Naive thymus-derived CD4-positive, alpha-beta T cell (primary cell): ENCODE results near the gene SPON1. TPM values are rescaled to one million over a fixed set of nuclear protein-coding genes. Genes with fewer than 3 reads are reported as not detected.

ENCODE experiments used
- ATAC-seq: fragments of 150-1000 bp; cut with Tn5 transposase; 2 replicates; pipeline ENCODE4 v1.10.0; 2021; ENCODE audit warnings: mild to moderate bottlenecking, moderate library complexity
- CTCF ChIA-PET: fragments of 350-600 bp; sonication (Branson Sonifier 250); formaldehyde crosslinking; loops from one replicate; lab custom pipeline; 2021; ENCODE audit warnings: antibody characterized with exemption; lab: Charles Lee
- POLR2A ChIA-PET: fragments of 350-600 bp; sonication (Branson Sonifier 250); formaldehyde crosslinking; loops from one replicate; lab custom pipeline; 2021; ENCODE audit warnings: antibody characterized with exemption, inconsistent platforms; lab: Charles Lee
- DNase-seq, 9 donors: peaks; one replicate each; pipeline versions ENCODE4 v3.0.0 to v3.0.0-alpha.2; 2020 to 2022; ENCODE audit warnings: mixed read lengths in 1 of 9
- H3K27ac ChIP-seq: one replicate; pipeline ENCODE4 v1.7.0; 2013; ENCODE audit warnings: mild to moderate bottlenecking, low read depth, low read length, moderate library complexity
- H3K27me3 ChIP-seq, 2 donors: one replicate each; pipeline ENCODE4 v1.7.0; 2013; ENCODE audit warnings: low read length in 2 of 2, mild to moderate bottlenecking in 2 of 2, moderate library complexity in 2 of 2; ENCODE audit not compliant: control insufficient read depth in 2 of 2, insufficient read depth in 2 of 2
- H3K36me3 ChIP-seq, 3 experiments: 1 replicate in 2 of 3; 2 replicates in 1 of 3; pipeline ENCODE4 v1.7.0; 2013; ENCODE audit warnings: low read length in 3 of 3, mild to moderate bottlenecking in 3 of 3, moderate library complexity in 1 of 3; ENCODE audit not compliant: insufficient read depth in 3 of 3, control insufficient read depth in 2 of 3
- H3K4me1 ChIP-seq, 2 donors: one replicate each; pipeline ENCODE4 v1.7.0; 2013; ENCODE audit warnings: low read length in 2 of 2, mild to moderate bottlenecking in 2 of 2, moderate library complexity in 1 of 2; ENCODE audit not compliant: control insufficient read depth in 2 of 2, insufficient read depth in 2 of 2
- H3K4me3 ChIP-seq: 2 replicates; pipeline ENCODE4 v1.7.0; 2013; ENCODE audit warnings: mild to moderate bottlenecking, low read length
- H3K9me3 ChIP-seq, 3 experiments: 1 replicate in 2 of 3; 2 replicates in 1 of 3; pipeline ENCODE4 v1.7.0; 2013; ENCODE audit warnings: low read length in 3 of 3; ENCODE audit not compliant: control insufficient read depth in 2 of 3
- H3K27ac Mint-ChIP-seq, 9 donors: one replicate each; pipeline ENCODE4 v1.8.0; 2020 to 2022; ENCODE audit warnings: mixed read lengths in 9 of 9, mild to moderate bottlenecking in 8 of 9, moderate library complexity in 5 of 9, inconsistent platforms in 2 of 9
- H3K27me3 Mint-ChIP-seq, 5 donors: one replicate each; pipeline ENCODE4 v1.8.0; 2021 to 2022; ENCODE audit warnings: mixed read lengths in 5 of 5, mild to moderate bottlenecking in 1 of 5
- H3K36me3 Mint-ChIP-seq, 5 donors: one replicate each; pipeline ENCODE4 v1.8.0; 2020 to 2022; ENCODE audit warnings: mixed read lengths in 5 of 5, mild to moderate bottlenecking in 3 of 5, inconsistent platforms in 1 of 5
- H3K4me1 Mint-ChIP-seq, 7 donors: one replicate each; pipeline ENCODE4 v1.8.0; 2020 to 2022; ENCODE audit warnings: mixed read lengths in 7 of 7, mild to moderate bottlenecking in 3 of 7, inconsistent platforms in 1 of 7
- H3K4me3 Mint-ChIP-seq, 10 donors: one replicate each; pipeline ENCODE4 v1.8.0; 2020 to 2022; ENCODE audit warnings: mild to moderate bottlenecking in 10 of 10, mixed read lengths in 10 of 10, moderate library complexity in 6 of 10, inconsistent platforms in 2 of 10
- H3K9me3 Mint-ChIP-seq, 11 donors: one replicate each; pipeline ENCODE4 v1.8.0; 2020 to 2022; ENCODE audit warnings: mixed read lengths in 11 of 11, mild to moderate bottlenecking in 4 of 11, inconsistent platforms in 1 of 11, moderate library complexity in 1 of 11
- intact Hi-C, 2 donors: fragments of 100-400 bp; cut with micrococcal nuclease; formaldehyde crosslinking; loops; one replicate each; pipeline ENCODE4 v1.15.1; 2023
- polyA plus RNA-seq, 2 donors: library from polyadenylated mRNA; unstranded; fragments of 300-500 nt; fragmentation: Illumina TruSeq; gene quantifications; one replicate each; pipeline ENCODE4 v1.2.3, GENCODE V29; 2021
- total RNA-seq, 6 experiments: library from RNA in 5 of 6; stranded (reverse) in 5 of 6; gene quantifications; 1 replicate in 5 of 6; 2 replicates in 1 of 6; pipeline ENCODE4 v1.2.3 and lab custom pipeline; 2021 to 2026

SPON1 gene
- total and polyA plus RNA-seq, 7 experiments from 2014 or later: 0.35 to 20.8 (median 1.6) TPM

DNA sequence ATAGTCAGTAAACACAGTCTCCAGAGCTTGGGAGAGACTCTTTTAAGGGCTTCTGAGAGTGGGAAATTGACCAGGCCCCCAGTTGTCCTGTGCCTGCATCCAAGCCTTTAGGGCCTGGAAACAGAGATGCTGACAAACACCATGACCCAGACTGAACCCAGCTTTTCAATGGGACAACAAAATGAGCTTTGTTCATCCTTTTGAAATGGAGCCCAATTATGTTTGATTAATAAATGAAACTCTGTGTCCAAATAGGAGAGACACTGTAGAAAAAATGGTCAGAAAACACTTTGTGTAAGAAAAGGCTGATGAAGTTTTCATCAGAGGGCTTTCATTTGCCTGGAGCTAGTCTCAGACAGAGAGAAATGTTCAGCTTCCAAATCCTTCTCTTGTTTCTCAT, 250.5 kb downstream of the SPON1 start:
- DNase-seq (no peak), ATAC-seq (no peak)
- Mint-ChIP-seq H3K27me3 (peaks cover 0 to 29% (median 0%) of the 10 kb centered on the region in 5 donors), H3K9me3 (peaks cover 0 to 3% (median 0%) of the 10 kb centered on the region in 11 donors), H3K4me1 (no peaks in the 10 kb centered on the region), H3K36me3 (no peaks in the 10 kb centered on the region), H3K27ac (no peak overlapping the region), H3K4me3 (no peak overlapping the region)
- Histone ChIP-seq H3K4me1 (no peaks in the 10 kb centered on the region), H3K27me3 (no peaks in the 10 kb centered on the region), H3K36me3 (no peaks in the 10 kb centered on the region), H3K27ac (no peak overlapping the region), H3K4me3 (no peak overlapping the region), H3K9me3 (no peaks in the 10 kb centered on the region)
- intact Hi-C loops: no loop called here
- CTCF ChIA-PET: no interaction called here
- POLR2A ChIA-PET: no interaction called here

DNA sequence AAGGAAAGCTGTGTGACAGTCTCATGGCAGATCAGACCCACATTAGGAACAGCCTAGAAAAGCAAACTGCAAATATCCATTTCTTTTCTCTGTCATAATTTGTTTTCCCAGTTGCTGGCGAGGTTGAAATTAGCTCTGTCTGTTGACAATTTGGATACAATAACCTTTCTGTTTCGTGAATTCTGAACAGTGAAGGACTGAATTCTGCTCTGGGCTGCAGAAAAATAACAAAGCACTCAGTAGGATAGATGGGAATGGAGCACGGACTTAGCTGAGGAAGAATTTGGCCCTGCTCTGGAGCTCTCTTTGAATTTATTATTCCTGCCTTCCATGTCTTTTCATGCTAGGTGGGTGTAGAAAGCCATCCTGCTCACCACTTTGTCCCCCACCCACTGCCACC, 256.2 kb downstream of the SPON1 start:
- Mint-ChIP-seq H3K9me3 (no peaks in the 10 kb centered on the region), H3K4me1 (no peaks in the 10 kb centered on the region), H3K4me3 (no peak overlapping the region), H3K27ac (no peak overlapping the region), H3K36me3 (no peaks in the 10 kb centered on the region), H3K27me3 (peaks cover 0 to 16% (median 0%) of the 10 kb centered on the region in 5 donors)
- Histone ChIP-seq H3K4me1 (no peaks in the 10 kb centered on the region), H3K27me3 (no peaks in the 10 kb centered on the region), H3K36me3 (no peaks in the 10 kb centered on the region), H3K9me3 (no peaks in the 10 kb centered on the region), H3K4me3 (no peak overlapping the region), H3K27ac (no peak overlapping the region)
- intact Hi-C loops: no loop called here
- POLR2A ChIA-PET: interaction anchor here (0.6 kb wide), 2 partner anchors 15 to 239 kb away, joined by 3 to 5 read pairs; no protein-coding TSS in a partner anchor
- CTCF ChIA-PET: no interaction called here
- ATAC-seq (no peak), DNase-seq (no peak)

DNA sequence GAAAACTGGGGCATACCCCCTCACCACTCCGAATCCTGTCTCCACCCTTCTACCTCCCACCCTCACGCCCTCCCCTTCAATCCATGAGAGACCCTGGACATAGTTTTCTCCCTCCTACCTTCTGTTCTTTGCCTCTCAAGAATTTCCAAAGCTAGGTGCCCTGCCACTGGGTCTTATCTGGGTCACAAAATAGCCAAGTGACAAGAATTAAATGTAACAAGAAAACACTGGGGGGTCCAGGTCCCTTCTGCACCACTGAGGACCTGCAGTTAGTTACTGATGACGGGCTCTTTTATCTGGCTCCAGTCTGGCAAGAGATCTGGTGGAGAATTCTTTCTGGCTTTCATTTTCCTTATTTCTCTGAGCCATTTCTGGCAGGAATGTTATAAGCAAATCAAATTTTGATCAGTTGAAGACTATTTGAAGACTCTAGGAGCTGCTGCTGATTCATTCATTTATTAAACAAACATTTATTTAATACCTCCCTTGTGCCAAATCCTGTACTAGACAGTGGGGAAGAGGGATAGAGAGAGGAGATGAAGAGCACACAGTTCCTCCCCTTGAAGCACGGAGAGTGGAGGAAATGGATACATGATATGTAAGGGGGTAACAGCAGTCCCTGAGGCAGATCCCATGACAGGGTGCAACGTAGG, 261.2 kb downstream of the SPON1 start:
- H3K36me3 Mint-ChIP-seq: peaks cover 0 to 5% (median 0%) of the 10 kb centered on the region in 5 donors
- Histone ChIP-seq H3K36me3 (no peaks in the 10 kb centered on the region), H3K4me3 (no peak overlapping the region), H3K27me3 (no peaks in the 10 kb centered on the region), H3K4me1 (no peaks in the 10 kb centered on the region), H3K9me3 (no peaks in the 10 kb centered on the region), H3K27ac (no peak overlapping the region)
- intact Hi-C loops: no loop called here
- H3K4me1 Mint-ChIP-seq: peaks cover 0 to 3% (median 0%) of the 10 kb centered on the region in 7 donors
- POLR2A ChIA-PET: no interaction called here
- no peaks in the 10 kb centered on the region for H3K27me3 Mint-ChIP-seq
- H3K9me3 Mint-ChIP-seq: peaks cover 0 to 3% (median 0%) of the 10 kb centered on the region in 11 donors
- no peak overlapping the region for H3K27ac Mint-ChIP-seq
- DNase-seq (no peak), ATAC-seq (no peak)
- CTCF ChIA-PET: no interaction called here
- H3K4me3 Mint-ChIP-seq: no peak overlapping the region

DNA sequence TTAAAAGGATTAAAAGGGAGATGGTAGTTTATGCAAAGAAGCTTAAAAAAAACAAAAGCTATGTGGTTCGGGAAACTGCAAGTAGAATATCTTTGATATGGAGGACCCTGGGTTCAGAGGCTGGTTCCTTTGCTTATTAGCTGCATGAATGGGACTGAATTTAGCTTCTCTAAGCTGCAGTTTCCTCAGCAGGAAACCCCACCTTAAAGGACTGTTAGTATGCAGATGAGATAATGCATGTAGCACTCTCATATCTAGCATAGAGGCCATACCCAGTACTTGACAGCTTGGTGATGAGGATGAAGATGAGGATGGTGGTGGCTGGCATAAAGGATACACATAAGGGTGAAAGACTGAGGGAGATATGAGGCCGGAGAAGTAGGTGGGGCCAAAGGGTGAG, 261.9 kb downstream of the SPON1 start:
- Histone ChIP-seq H3K4me3 (no peak overlapping the region), H3K36me3 (no peaks in the 10 kb centered on the region), H3K27ac (no peak overlapping the region), H3K9me3 (no peaks in the 10 kb centered on the region), H3K27me3 (no peaks in the 10 kb centered on the region), H3K4me1 (no peaks in the 10 kb centered on the region)
- Mint-ChIP-seq H3K27ac (no peak overlapping the region), H3K4me3 (no peak overlapping the region), H3K27me3 (no peaks in the 10 kb centered on the region), H3K4me1 (peaks cover 0 to 3% (median 0%) of the 10 kb centered on the region in 7 donors), H3K36me3 (peaks cover 0 to 5% (median 0%) of the 10 kb centered on the region in 5 donors), H3K9me3 (peaks cover 0 to 3% (median 0%) of the 10 kb centered on the region in 11 donors)
- DNase-seq: no peak
- no peak for ATAC-seq
- ChIA-PET CTCF (no interaction called here), POLR2A (no interaction called here)
- intact Hi-C loops: no loop called here

DNA sequence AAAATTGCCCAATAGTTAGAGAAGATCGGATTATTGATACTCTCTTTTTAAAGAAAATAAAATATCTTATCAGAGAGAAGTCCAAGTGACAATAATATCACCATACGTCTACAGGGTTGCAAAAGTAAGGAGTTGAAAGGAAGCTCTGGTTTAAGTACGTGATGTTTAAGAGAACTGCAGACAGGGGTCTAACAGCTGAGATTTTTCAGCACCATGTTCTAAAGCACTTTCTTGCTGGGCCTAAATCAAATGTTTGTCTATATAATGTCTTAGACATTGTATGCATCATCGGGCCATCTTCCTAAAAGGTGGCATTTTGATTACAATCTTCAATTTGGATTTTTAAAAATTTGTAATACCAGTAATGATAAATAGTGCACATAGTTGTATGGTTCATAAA, 263.1 kb downstream of the SPON1 start:
- peaks cover 0 to 5% (median 0%) of the 10 kb centered on the region in 5 donors for H3K36me3 Mint-ChIP-seq
- CTCF ChIA-PET: no interaction called here
- H3K27ac ChIP-seq: no peak overlapping the region
- H3K9me3 ChIP-seq: no peaks in the 10 kb centered on the region
- no peaks in the 10 kb centered on the region for H3K4me1 ChIP-seq
- no peaks in the 10 kb centered on the region for H3K27me3 ChIP-seq
- H3K4me1 Mint-ChIP-seq: peaks cover 0 to 5% (median 0%) of the 10 kb centered on the region in 7 donors
- H3K4me3 Mint-ChIP-seq: no peak overlapping the region
- DNase-seq: no peak
- intact Hi-C loops: no loop called here
- H3K36me3 ChIP-seq: no peaks in the 10 kb centered on the region
- no peak for ATAC-seq
- no peaks in the 10 kb centered on the region for H3K27me3 Mint-ChIP-seq
- no peak overlapping the region for H3K27ac Mint-ChIP-seq
- no peak overlapping the region for H3K4me3 ChIP-seq
- peaks cover 0 to 3% (median 0%) of the 10 kb centered on the region in 11 donors for H3K9me3 Mint-ChIP-seq
- POLR2A ChIA-PET: no interaction called here

DNA sequence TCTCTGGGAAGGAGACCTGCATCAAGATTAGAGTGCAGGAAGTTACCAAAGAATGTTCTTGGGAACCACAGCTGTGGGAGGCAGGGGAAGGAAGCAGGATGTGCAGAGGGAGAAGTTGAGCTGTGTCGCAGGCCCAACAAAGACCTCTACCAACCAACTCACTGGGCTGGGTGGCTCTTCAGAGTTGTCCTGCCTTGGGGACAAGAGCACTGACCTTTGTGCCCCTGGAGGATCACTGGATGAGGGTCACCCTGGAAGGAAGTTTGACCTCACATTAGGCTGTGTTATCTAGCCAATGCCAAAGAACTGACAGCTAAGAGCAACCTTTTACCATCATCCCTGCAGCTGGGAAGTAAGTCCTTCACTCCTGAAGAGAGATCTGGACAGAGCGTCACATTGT, 265.8 kb downstream of the SPON1 start:
- H3K4me3 ChIP-seq: no peak overlapping the region
- no peak overlapping the region for H3K27ac Mint-ChIP-seq
- no peaks in the 10 kb centered on the region for H3K27me3 ChIP-seq
- DNase-seq (no peak), ATAC-seq (no peak)
- intact Hi-C loops: no loop called here
- no peaks in the 10 kb centered on the region for H3K4me1 ChIP-seq
- peaks cover 0 to 6% (median 0%) of the 10 kb centered on the region in 7 donors for H3K4me1 Mint-ChIP-seq
- ChIA-PET CTCF (no interaction called here), POLR2A (interaction anchor here (1.5 kb wide), 1 partner anchor 8 kb away, joined by 3 read pairs; no protein-coding TSS in a partner anchor)
- peaks cover 0 to 3% (median 0%) of the 10 kb centered on the region in 11 donors for H3K9me3 Mint-ChIP-seq
- H3K27me3 Mint-ChIP-seq: peaks cover 0 to 7% (median 0%) of the 10 kb centered on the region in 5 donors
- H3K4me3 Mint-ChIP-seq: no peak overlapping the region
- H3K36me3 Mint-ChIP-seq: peaks cover 0 to 5% (median 0%) of the 10 kb centered on the region in 5 donors
- no peak overlapping the region for H3K27ac ChIP-seq
- no peaks in the 10 kb centered on the region for H3K36me3 ChIP-seq
- no peaks in the 10 kb centered on the region for H3K9me3 ChIP-seq

DNA sequence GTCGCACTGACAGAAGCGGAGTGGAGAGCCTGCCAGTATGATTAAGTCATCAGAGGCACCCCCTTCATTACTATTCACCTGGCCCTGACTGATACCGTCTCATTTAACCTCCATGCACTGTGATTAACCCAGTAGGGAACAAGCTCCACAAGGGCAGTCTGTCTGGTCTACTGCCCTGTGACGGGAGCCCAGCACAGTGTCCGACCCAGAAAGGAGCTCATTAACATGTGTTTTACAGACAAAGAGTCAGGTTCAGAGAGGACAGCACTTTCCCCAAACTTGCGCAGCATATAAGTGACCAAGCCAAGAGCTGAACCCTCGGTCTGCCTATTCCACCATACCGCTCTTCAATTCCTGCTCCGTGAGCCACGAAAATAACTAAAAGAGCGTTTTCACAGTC, 266.9 kb downstream of the SPON1 start:
- H3K27ac ChIP-seq: no peak overlapping the region
- H3K36me3 ChIP-seq: no peaks in the 10 kb centered on the region
- H3K4me1 ChIP-seq: no peaks in the 10 kb centered on the region
- H3K4me1 Mint-ChIP-seq: peaks cover 0 to 3% (median 0%) of the 10 kb centered on the region in 7 donors
- ChIA-PET CTCF (no interaction called here), POLR2A (no interaction called here)
- no peak overlapping the region for H3K4me3 Mint-ChIP-seq
- H3K36me3 Mint-ChIP-seq: peaks cover 0 to 5% (median 0%) of the 10 kb centered on the region in 5 donors
- ATAC-seq (no peak), DNase-seq (no peak)
- no peaks in the 10 kb centered on the region for H3K9me3 ChIP-seq
- H3K9me3 Mint-ChIP-seq: peaks cover 0 to 3% (median 0%) of the 10 kb centered on the region in 11 donors
- peaks cover 0 to 7% (median 0%) of the 10 kb centered on the region in 5 donors for H3K27me3 Mint-ChIP-seq
- H3K27me3 ChIP-seq: no peaks in the 10 kb centered on the region
- no peak overlapping the region for H3K27ac Mint-ChIP-seq
- intact Hi-C loops: no loop called here
- H3K4me3 ChIP-seq: no peak overlapping the region
